Activated T-helper 1 cell treated with anti-CD3 and anti-CD28 coated beads, Interleukin-2, amount 50 U/mL, for 16 hours (primary cell): Measurements from ENCODE around the gene BPHL.
"Not testable (repeated sequence)": the region's sequence is repeated elsewhere in the genome, so short reads cannot be mapped to it uniquely, and the experiment has no call there.

Experiments
- DNase-seq, 2 donors: peaks; one replicate each; pipeline ENCODE4 v3.0.0-alpha.2; 2020; ENCODE audit warnings: low read depth in 1 of 2, low spot score in 1 of 2

The BPHL gene

GRCh38 chr6:3155416-3155815, 36.9 kb downstream of the BPHL start:
- not testable (repeated sequence) for DNase-seq

- not testable (repeated sequence) for DNase-seq
These were observed 37.9 kb downstream of the BPHL start for GRCh38 chr6:3156184-3157130.

DNA sequence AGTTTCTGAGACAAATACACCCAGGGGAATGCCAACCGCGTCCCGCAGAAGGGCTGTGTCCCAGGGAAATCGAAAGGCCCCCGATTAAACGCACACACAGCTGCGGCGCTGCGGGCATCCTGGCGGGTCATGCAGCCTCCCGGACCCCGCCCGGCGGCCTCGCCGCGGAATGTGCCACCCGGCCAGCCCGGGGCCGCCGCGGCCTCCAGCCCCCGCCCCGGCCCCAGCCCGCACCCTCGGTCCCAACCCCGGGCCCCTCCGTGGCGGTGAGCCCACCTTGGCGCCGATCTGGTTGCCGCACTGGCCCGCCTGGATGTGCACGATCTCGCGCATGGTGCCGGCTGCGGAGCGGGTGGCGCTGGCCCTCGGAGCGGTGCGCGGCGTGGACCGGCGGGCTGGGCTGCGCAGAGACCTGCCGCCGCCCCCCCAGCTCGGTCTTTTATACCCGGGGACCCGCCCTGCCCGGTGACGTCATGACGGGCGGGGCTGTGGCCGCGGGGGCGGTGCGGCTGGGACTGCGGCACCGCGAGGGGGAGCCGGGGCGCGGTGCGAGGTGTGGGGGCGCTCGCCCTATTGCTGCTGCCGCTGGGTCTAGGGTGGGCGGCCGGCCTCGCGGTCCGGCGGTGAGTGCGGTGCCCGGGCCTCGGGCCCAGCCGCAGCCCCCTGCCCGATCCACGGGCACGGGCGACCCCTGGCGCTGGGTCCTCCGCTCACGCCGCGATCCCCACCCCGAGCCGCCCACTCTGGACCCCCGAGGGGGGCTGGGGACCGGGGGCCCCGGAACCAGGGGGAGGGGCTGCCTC, 38.8 kb downstream of the BPHL start, which contains the start of gene TUBB2A:
Gene TUBB2A, minus strand, starts transcription at position 414 of the 803 bp plus-strand sequence. Its CDS starts 81 bp downstream, at position 333.
- peak; percentile 69 to 83 for DNase-seq

GRCh38 chr6:3159805-3160781, 41.6 kb downstream of the BPHL start:
- peak; percentile 40 to 47 for DNase-seq

DNA sequence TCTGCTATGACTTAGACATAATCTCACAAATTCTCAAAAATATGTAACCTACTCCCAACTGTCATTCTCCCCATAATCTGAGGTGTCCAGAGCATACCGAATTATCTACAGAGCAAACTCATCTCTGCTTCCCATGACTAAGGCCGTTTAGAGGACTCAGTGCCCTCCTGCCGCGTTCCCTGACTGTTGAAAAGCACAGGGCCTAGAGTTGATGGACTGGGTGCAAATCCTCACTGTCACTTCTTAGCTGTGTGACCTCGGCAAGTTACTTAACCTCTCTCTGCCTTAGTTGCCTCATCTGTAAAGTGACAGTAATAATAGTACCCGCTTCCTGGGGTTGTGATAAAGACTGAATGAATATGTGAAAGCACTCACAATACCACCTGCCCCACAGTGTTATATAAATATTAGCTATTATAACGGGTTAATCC, 43.6 kb downstream of the BPHL start:
- no peak for DNase-seq

DNA sequence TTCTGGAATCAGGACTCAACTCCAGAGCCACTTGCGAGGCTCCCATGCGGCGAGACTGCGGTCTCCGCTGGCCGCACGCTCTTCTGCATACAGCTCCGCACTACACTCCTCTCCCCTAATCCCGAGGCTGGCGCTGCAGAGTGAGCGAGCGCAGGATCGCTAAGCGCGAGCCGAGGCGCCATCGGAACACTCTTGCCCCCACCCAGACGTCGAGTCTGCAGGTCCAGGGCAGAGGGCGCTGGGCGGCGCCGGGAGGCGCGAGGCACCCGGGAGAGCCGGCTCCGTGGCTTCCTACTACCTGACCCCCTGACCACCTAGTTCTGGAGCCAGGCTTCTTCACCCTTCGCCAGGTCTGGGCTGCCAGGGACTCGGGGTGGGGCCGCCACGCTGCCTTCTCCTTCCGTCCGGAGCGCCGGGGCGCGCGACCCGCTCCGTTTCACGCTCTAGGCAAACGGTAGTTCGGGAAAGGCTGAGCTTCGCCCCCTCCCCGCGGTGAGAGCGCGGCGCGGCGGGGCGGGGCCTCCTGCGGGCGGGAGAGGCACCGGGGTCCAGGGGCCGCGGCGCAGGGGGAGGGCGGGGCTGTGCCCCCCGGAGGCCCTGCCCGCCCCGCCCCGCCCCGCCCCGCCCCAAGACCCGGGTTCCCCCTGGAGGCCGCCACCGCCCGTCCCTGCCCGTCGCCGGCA, 44.2 kb downstream of the BPHL start:
- DNase-seq: peak; percentile 18 to 52

- DNase-seq: no peak
These were observed 44.7 kb downstream of the BPHL start for GRCh38 chr6:3163248-3163594.

- no peak for DNase-seq
These were observed 45.9 kb downstream of the BPHL start for GRCh38 chr6:3164388-3164787.

DNA sequence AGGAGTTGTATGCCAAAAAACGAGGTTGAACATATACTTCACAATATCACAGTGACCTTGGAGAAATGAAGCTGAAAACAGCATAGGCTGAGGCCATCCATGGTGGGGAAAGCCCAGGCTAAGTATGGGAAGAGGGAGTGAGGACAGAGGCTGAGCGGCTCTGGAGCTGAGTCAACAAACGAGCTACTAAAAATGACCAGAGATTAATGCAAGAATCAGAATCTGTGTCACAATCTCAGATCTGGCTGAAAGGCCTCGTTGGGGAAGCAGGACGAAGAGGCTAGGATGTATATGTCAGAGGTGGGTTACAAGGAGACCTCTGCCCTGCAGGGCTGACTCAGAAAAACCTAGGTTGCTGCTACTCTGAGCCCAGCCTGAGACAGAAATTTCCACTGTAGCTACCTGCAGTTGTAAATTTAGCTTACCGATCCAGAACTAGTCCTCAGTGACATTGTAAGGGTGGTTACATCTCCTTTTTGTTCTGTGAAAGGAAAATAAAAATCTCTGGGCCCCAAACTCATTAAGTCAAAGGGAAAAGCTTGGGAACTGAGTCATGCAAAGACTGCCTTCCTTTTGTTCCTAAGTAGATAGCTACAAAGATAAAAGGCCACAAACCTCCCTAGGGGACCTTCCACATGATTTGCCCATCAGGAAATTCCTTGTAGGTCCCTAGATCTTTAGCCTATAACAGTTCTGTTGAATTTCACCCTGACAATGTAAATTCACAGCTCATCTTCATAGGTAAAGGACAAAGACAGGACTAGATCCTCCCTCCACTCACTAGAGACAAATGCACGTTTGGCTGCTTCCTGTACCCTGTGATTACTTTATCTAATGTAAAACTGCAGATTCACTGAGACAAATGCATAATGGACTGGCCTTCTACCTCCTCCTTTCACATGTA, 47.4 kb downstream of the BPHL start:
- DNase-seq: no peak

GRCh38 chr6:3166535-3167225, 48.2 kb downstream of the BPHL start:
- DNase-seq: not testable (repeated sequence)

GRCh38 chr6:3168046-3168445, 49.5 kb downstream of the BPHL start:
- DNase-seq: not testable (repeated sequence)

GRCh38 chr6:3170676-3171075, 52.2 kb downstream of the BPHL start:
- not testable (repeated sequence) for DNase-seq

DNA sequence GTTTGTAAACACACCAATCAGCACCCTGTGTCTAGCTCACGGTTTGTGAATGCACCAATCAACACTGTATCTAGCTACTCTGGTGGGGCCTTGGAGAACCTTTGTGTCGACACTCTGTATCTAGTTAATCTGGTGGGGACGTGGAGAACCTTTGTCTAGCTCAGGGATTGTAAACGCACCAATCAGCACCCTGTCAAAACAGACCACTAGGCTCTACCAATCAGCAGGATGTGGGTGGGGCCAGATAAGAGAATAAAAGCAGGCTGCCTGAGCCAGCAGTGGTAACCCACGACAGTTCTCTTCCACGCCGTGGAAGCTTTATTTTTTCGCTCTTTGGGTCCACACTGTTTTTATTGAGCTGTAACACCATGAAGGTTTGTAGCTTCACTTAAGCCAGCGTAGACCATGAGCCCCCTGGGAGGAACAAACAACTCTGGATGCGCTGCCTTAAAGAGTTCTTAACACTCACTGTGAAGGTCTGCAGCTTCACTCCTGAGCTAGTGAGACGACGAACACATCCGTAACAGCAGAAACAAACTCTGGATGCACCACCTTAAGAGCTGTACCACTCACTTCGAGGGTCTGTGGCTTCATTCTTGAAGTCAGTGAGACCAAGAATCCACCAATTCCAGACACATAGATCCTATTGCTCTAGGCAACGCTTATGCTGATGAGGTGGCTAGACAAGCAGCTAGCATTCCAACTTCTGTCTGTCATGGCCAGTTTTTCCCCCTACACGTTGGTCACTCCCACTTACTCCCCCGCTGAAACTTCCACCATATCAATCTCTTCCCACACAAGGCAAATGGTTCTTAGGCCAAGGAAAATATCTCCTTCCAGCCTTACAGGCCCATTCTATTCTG, 53.0 kb downstream of the BPHL start:
- DNase-seq: not testable (repeated sequence)

DNA sequence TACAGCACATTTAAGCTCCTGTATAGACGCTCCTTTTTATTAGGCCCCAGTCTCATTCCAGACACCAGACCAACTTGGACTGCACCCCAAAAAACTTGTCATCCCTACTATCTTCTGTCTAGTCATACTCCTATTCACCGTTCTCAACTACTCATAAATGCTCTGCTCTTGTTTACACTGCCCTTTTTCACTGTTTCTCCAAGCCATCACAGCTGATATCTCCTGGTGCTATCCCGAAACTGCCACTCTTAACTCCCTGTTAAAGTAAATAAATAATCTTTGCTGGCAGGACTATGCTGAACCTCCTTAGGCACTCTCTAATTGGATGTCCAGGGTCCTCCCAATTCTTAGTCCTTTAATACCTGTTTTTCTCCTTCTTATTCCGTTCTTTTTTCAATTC, 54.3 kb downstream of the BPHL start:
- not testable (repeated sequence) for DNase-seq

GRCh38 chr6:3173636-3174089, 55.2 kb downstream of the BPHL start:
- not testable (repeated sequence) for DNase-seq

GRCh38 chr6:3175715-3176402, 57.3 kb downstream of the BPHL start:
- DNase-seq: no peak
